GM18526 (cell line): ENCODE results near the gene LMBRD1.

Experiments
- POLR2A ChIP-seq: IDR thresholded peaks from 3 replicates; pipeline ENCODE4 v1.6.1; 2011; ENCODE audit not compliant: insufficient read length; ENCODE audit errors: extremely low read depth

Gene LMBRD1

DNA sequence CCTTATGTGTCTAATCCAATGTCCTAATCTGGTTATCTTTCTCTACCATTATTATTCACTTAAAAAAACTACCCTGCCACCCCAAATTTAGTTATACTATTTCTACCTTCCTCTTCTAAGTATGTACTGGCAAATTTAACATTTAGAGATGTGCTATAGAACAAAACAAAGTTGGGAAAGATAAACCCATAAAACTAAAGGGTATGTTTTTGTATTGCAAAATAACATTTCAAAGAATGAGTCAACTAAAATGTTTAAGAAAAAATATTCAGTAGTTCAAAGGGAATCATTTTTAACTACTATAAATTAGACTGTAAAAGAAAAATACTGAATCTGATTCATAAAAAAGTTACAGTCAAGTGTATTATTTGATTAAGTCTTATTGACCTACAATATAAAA lies 103.0 kb downstream of the LMBRD1 start:
- no peak for TF ChIP-seq POLR2A

DNA sequence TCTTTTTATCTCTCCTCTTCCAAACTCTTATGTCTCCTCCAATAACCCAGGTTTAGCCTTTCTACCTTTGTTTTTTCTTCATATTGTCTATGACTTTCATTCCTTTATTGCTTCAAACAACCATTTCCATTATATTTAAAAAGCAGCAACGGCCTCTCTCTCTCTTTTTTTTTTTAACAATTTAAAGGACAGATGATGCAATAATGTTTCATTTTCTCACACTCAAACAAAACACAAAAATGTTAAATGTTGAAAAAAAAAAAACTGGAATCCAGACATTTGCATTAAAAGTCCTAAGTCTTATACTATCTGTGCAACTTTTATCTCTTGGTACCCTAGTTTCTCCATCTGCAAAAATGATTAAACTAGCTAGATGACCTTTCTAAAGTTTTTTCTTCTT lies 105.8 kb downstream of the LMBRD1 start:
- no peak for TF ChIP-seq POLR2A

DNA sequence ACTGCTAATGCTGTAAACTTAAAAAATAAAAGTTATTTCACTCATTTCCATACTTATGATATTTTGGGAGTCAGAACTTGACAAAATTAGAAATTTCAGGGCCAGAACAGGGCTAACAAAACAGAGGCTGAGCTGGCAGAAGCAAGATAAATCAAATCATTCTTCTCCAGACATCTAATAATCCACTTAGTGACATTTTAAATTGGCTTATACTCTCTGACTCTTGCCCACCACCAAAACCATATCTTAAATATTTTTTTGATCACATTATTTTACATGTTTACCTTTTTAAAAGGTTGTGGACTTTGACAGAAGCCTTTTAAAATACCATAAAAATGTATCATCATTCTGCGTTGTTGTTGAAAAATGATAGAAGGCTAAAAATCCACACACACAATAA lies 116.5 kb downstream of the LMBRD1 start:
- TF ChIP-seq POLR2A, result no peak

DNA sequence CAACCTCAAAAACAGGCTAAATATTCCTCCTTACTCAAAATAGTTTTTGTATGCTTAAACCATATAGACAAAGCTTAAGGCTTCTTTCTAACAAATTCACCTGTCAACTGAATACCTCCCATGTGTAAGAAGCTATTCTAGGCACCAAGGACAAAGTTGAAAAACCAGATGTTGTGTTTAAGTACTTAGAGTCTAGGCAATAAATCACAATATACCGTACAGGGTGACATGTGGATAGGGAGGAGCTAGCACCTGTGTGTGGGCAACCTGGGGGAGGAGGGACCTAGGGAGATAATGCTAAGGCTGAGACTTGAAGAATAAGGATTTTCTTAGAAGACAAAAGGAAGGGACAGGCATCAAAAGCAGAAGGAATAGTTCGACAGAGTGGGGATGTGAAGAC lies 123.5 kb downstream of the LMBRD1 start:
- no peak for TF ChIP-seq POLR2A

DNA sequence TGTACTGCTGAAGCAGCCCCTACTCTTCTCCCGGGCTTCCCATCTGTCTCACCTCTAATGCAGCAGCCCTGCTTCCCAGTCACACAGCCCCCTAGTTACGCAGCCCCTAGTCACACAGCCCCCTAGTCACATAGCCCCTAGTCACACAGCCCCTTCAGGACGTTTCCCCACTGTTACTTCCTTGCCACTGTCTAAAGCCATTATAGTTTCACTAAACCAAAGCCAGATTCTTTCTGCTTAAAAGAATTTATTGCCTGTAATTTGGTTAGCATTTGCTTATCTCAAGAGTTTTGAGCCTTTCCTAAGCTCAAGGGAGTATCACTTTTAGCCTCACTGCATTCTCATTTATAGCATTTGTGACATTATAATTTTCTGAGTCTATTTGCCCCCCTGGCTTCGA lies 127.9 kb downstream of the LMBRD1 start:
- no peak for TF ChIP-seq POLR2A

DNA sequence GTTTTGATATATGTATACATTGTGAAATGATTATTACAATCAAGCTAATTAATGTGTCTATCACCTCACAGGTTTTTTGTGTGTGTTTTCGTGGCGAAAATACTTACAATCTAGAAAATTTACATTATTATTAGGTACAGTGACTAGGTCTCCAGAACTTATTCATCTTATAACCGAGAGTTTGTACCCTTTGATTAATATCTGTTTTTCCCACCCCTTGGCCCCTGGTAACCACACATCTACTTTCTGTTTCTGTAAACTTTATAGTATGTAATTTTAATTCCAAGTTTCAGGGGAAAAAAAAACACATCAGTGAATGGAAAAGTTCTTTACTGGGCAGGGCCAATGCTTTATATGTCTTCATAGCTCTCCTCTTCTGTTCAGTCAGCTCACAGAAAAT lies 131.4 kb downstream of the LMBRD1 start:
- no peak for TF ChIP-seq POLR2A

DNA sequence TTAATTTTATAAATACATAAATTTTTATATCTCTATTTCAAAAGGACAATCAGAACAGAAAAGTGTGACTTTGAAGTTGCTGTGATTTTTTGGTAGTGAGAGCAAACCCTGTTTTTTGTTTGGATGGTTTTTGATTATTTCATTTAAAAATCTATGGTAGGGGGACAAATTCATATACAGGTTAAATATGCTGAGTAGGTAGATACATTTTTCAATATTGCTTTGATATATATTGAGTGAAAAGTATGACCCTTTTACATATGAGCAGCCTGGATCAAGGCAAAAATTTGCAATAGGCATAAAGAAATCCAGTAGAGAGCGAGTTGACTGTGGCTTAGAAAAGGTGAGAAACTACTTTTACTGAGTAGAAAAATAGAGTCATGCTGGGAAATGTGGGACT lies 132.3 kb downstream of the LMBRD1 start:
- TF ChIP-seq POLR2A, result no peak

DNA sequence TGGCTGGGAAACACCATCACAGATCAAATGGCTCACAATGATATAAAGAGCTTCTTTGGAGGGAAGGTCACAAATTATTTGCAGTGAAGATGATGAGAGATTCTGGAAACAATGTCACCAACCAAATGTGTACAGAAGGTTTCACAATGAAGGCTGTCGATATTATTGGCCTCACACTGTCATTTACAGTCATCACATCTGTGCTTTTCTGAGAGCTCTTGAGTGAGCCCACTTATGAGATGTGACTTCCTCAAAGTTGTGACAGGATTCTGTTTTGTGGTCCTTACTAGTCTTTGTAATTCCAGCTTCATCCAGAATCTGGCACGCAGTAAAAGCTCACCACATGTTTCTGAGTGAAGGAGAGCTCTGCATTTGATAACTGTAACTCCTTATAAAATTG lies 133.6 kb downstream of the LMBRD1 start:
- TF ChIP-seq POLR2A, result no peak

DNA sequence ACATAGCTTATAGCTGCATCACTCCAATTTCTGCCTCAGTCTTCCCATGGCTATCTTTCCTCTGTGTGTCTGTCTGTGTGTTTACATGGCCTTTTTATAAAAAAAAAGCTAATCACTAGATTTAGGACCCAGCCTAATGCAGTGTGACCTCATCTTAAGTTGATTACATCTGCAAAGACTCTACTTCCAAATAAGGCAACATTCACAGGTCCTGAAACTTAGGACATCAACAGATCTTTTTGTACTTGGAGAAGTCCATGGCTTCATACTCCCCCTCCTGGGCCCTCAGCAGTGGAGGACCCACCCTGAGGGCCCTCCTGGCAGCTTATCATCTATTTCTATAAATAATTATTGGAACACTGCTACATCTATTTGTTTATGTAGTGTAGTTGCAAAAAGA lies 146.1 kb downstream of the LMBRD1 start:
- TF ChIP-seq POLR2A, result no peak

DNA sequence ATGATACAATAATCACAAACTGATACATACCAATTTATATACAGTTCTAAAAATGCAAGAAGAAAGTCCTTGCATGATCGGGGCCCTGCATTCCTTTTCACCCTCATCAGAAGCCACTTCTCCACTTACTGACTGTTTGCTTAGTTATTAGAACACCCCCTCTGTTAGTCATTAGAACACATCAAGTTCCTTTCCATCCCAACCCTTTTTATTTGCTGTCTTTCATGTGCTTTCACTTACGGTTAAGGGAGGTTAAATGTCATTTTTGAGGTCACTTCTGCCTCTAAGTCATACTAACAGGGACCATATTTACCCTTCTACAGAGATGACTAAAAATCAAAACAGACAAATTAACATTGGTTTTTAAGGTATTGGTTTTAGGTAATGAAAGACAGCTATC lies 149.1 kb downstream of the LMBRD1 start:
- no peak for TF ChIP-seq POLR2A

DNA sequence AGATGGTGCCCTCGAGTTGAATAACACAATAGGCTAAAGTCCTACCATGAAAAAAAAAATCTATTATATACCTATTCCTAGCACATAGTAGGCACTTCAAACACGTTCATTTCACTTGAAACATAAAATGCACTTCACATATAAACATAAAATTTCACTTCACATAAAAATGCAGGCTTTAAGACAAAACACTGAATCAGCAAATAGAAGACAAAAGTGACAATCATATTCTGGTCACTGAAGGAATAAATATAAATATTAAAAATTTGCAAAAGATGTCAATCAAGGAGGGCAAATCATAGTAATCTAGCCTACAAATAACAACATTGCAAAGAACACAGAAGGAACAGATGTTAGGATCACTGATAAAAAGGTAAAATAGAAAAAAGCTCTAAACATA lies 153.1 kb downstream of the LMBRD1 start:
- TF ChIP-seq POLR2A, result no peak

DNA sequence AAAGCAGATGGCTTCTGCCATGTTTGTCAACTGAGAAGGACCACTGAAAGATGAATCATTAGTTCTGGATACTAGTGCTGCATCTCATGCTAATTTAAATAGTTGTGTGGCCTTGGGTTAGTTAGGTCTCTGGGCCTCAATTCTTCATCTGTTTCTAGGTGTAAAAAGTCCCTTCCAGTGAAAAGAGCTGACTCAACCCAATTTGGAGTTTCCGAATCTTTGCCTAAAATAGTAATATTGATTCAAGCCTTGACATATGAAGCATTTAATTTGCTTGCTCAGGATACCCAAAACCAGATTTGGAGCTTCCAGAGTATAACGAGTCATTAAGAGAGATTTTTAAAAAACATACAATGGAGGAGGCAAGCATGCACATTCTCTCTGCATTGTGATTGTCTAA lies 163.9 kb downstream of the LMBRD1 start:
- no peak for TF ChIP-seq POLR2A

DNA sequence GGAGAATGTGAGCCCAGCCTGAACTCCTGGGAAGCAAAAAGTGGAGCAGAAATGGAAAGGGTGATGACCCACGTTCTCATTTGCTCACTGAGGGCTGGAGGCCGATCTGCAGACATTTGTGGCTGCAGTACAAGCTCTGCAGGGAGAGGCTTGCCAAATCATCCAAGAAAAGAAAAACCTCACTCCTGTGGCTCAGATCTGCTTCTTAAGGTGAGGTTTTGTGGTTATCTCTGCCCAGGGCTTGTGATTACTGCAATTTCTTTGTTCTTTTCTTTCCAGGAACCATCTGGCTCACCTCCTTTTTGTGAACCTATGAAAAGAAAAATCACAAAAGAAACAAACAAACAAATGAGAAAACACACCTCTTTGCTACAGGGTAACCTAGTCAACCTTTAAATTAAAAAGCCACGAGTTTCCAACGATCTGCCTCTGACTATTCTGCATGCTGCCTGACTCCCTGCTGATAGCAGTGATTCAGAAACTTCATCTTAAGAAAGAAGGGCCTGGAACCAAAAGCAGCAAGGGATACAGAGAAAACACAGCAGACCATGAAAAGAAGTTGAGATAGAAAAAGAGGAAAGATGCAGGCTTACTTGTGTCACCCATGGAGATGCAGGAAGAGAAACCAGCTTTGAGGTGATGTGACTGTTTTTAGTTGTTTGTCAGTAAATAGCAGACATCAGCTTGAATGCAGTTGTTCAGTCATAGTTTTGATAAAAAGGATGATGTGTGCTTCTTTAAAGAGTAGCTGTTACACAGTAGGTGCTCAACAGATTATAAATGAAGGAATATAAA lies 165.1 kb downstream of the LMBRD1 start:
- TF ChIP-seq POLR2A, result no peak

DNA sequence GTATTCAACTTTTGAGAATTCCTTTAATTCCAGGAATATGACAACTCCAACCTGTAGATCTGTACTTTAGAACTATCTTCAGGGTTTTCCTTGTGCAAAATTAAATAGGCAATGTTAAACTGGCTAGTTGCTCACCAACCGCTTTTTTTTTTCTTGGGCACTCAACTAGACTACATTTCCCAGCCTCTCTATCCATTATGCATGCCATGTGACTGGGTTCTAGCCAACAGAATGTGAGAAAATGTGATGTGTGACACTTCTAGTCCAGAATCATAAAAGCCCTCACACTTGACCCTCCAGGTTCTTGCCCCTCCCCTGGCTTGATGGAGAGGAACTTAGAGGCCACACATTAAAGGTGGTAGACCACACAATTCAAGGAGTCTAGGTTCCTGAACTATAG lies 166.0 kb downstream of the LMBRD1 start:
- TF ChIP-seq POLR2A, result no peak

DNA sequence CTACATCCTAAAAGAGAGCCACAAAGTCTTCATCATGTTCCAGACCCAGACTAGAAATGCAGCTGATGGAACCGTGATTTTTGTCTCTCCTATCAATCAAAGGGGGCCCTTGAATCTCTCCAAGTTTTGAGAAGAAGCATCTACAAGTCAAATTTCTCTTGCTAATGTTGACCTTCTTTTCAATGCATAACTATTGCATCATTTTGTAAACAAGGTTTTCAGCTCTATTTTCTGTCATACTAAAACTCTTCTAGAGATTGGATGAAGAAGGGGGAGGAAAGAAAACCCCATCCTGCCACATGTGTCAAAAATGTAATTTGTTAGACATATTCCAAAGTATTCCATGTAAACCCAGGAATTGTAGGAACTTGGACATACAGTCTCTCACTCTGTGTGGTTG lies 169.2 kb downstream of the LMBRD1 start:
- TF ChIP-seq POLR2A, result no peak

DNA sequence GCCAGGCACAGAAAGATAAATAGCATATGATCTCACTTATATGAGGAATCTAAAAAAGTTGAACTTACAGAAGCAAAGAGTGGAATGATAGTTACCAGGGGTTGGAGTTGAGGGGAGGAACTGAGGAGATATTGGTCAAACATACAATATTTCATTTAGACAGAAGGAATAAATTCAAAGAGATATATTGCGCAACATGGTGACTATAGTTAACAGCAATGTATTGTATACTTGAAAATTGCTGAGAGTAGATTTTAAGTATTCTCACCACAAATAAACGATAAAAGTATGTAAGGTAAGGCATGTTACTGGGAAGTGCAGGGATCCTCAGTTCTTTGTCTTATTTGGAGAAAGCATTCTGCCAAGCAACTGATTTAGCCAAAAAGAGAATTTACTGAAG lies 171.9 kb downstream of the LMBRD1 start:
- no peak for TF ChIP-seq POLR2A
